Astrocyte of the spinal cord (primary cell): ENCODE measurements around the gene LLGL2.

Experiments used
- DNase-seq: peaks from one replicate; pipeline ENCODE4 v3.0.0; 2011; ENCODE audit warnings: low read depth, low spot score
- H3K4me3 ChIP-seq: 2 replicates; pipeline ENCODE4 v1.5.1; 2011; ENCODE audit warnings: low read depth, mild to moderate bottlenecking, low read length, moderate library complexity
- CTCF ChIP-seq: IDR thresholded peaks from 2 replicates; pipeline ENCODE4 v1.5.1; 2012; ENCODE audit warnings: low read depth, mild to moderate bottlenecking, low read length, inconsistent platforms
- in situ Hi-C: cut with HindIII; loops from 2 replicates; pipeline ENCODE4 v1.10.0; 2017; ENCODE audit warnings: low sequenced_read_pairs

LLGL2 gene

GRCh38 chr17:75622771-75623273, 97.3 kb downstream of the LLGL2 start:
- H3K4me3 ChIP-seq: no peak overlapping the region
- in situ Hi-C loops: no loop called here
- DNase-seq: no peak
- no peak for TF ChIP-seq CTCF

GRCh38 chr17:75623386-75623785, 97.9 kb downstream of the LLGL2 start:
- no peak for TF ChIP-seq CTCF
- in situ Hi-C loops: no loop called here
- no peak for DNase-seq
- no peak overlapping the region for H3K4me3 ChIP-seq

GRCh38 chr17:75624021-75624420, 98.5 kb downstream of the LLGL2 start:
- H3K4me3 ChIP-seq: no peak overlapping the region
- TF ChIP-seq CTCF: no peak
- no peak for DNase-seq
- in situ Hi-C loops: no loop called here
